Measurements from ENCODE around the gene GPHN. TPM values are rescaled to one million over a fixed set of nuclear protein-coding genes. Genes with fewer than 3 reads are reported as not detected.

GPHN gene
- total RNA-seq, 4 donors from 2014 or later = 9.1 to 21.1 (median 15.9) TPM

DNA sequence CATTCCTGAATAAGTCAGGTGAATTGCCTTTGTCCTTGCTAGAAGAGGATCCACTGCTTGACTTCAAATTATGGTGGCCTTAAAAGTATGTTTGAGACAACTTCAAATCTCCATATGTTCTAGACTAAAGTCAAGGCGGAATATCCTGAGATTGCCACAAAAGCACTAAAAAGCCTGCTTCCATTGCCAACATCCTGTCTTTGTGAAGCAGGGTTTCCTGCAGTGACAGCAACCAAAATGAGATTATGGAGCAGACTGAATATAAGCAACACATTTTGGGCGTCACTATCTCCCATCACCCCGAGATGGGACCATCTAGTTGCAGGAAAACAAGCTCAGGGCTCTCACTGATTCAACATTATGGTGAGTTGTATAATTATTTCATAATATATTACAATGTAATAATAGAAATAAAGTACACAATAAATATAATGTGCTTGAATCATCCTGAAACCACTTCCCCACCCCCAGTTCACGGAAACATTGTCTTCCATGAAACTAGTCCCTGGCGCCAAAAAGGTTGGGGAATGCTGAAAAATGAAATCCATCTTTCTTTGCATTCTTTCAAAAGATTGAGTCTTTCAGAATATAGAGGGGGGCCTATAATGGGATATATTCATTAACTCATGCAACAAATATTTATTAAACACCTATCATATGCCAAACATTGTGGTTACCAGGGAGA lies 143.7 kb downstream of the GPHN start:
- intact Hi-C loops (cut with DNase I) = no loop called here
- Histone ChIP-seq H3K9me3 (peaks cover 0 to 4% (median 0%) of the 10 kb centered on the region in 4 donors), H3K4me3 (no peak overlapping the region), H3K27ac (replicated peaks in 1 of 4) (no peak overlapping the region), H3K4me1 (peaks cover 6 to 17% (median 9%) of the 10 kb centered on the region in 4 donors), H3K36me3 (no peaks in the 10 kb centered on the region), H3K27me3 (no peaks in the 10 kb centered on the region)
- TF ChIP-seq EP300 (IDR thresholded peaks at IDR 0.05) = no peak
- TF ChIP-seq, protein P1, sequence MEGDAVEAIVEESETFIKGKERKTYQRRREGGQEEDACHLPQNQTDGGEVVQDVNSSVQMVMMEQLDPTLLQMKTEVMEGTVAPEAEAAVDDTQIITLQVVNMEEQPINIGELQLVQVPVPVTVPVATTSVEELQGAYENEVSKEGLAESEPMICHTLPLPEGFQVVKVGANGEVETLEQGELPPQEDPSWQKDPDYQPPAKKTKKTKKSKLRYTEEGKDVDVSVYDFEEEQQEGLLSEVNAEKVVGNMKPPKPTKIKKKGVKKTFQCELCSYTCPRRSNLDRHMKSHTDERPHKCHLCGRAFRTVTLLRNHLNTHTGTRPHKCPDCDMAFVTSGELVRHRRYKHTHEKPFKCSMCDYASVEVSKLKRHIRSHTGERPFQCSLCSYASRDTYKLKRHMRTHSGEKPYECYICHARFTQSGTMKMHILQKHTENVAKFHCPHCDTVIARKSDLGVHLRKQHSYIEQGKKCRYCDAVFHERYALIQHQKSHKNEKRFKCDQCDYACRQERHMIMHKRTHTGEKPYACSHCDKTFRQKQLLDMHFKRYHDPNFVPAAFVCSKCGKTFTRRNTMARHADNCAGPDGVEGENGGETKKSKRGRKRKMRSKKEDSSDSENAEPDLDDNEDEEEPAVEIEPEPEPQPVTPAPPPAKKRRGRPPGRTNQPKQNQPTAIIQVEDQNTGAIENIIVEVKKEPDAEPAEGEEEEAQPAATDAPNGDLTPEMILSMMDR (IDR thresholded peaks at IDR 0.05) = no peak
- no peak for TF ChIP-seq POLR2AphosphoS5 (IDR thresholded peaks at IDR 0.05)
- TF ChIP-seq POLR2A (IDR thresholded peaks at IDR 0.05; ENCODE audit: low read depth) = no peak
- DNase-seq (ENCODE audit: extremely low spot score) = no peak
- WGBS = 92% methylated on average over 5 of the region's 5 CpGs

DNA sequence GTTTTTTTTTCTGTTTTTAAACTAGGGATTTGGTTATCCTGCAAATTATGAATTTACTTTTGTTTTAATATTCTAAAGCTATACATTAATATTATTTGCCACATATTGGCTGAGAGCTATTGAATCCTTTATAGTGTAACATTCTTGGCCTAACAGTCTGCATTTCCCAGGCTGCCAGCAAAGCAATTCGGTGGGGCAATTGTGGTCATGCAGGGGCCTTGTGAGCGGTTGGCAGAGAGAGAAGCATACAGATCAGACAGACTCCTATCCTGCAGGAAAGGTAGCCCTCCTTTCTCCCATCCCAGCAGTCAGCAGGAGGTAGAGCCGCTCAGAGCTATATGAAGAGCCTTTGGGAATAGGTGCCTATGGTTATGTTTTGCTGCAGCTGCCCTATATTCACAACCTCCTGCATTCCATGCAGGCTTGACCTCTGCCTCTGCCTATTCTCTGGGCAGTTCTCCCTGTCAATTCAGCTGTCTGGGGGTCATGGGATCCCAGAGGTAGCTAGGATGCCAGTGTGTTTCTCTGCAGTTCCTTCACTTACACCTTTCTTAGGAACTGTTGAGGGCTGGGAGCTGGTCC lies 144.7 kb downstream of the GPHN start:
- H3K4me1 ChIP-seq = peaks cover 6 to 17% (median 9%) of the 10 kb centered on the region in 4 donors
- H3K27me3 ChIP-seq = no peaks in the 10 kb centered on the region
- TF ChIP-seq, protein P1 (IDR thresholded peaks at IDR 0.05) = no peak
- TF ChIP-seq EP300 (IDR thresholded peaks at IDR 0.05) (no peak), POLR2A (IDR thresholded peaks at IDR 0.05; ENCODE audit: low read depth) (no peak), POLR2AphosphoS5 (IDR thresholded peaks at IDR 0.05) (no peak)
- H3K36me3 ChIP-seq = no peaks in the 10 kb centered on the region
- no peak overlapping the region for H3K4me3 ChIP-seq
- no peak for DNase-seq (ENCODE audit: extremely low spot score)
- WGBS = 82% methylated on average over 3 of the region's 3 CpGs
- peaks cover 0 to 13% (median 5%) of the 10 kb centered on the region in 4 donors for H3K9me3 ChIP-seq
- intact Hi-C loops (cut with DNase I) = no loop called here
- H3K27ac ChIP-seq (replicated peaks in 1 of 4) = no peak overlapping the region

DNA sequence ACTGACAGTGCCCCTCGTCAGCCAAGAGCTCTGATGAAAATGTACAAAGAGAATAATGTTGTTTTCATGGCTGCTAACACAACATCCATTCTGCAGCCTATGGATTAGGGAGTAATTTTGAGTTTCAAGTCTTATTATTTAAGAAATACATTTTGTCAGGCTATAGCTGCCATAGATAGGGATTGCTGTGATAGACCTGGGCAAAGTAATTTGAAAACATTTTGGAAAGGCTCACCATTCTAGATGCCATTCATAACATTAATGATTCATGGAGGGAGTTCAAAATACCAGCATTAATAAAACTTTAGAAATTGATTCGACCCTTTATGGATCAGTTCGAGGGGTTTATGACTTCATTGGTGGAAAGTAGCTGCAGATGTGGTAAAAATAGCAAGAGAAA lies 149.8 kb downstream of the GPHN start:
- intact Hi-C loops (cut with DNase I) = no loop called here
- H3K27ac ChIP-seq (replicated peaks in 1 of 4) = no peak overlapping the region
- TF ChIP-seq, protein P1 (IDR thresholded peaks at IDR 0.05) = no peak
- TF ChIP-seq EP300 (IDR thresholded peaks at IDR 0.05) = no peak
- no peak for TF ChIP-seq POLR2A (IDR thresholded peaks at IDR 0.05; ENCODE audit: low read depth)
- TF ChIP-seq POLR2AphosphoS5 (IDR thresholded peaks at IDR 0.05) = no peak
- H3K36me3 ChIP-seq = no peaks in the 10 kb centered on the region
- H3K4me3 ChIP-seq = no peak overlapping the region
- H3K9me3 ChIP-seq = peaks cover 0 to 18% (median 12%) of the 10 kb centered on the region in 4 donors
- WGBS = 95% methylated on average over 3 of the region's 3 CpGs
- no peaks in the 10 kb centered on the region for H3K27me3 ChIP-seq
- no peak for DNase-seq (ENCODE audit: extremely low spot score)
- H3K4me1 ChIP-seq = peaks cover 2 to 4% (median 2%) of the 10 kb centered on the region in 4 donors

DNA sequence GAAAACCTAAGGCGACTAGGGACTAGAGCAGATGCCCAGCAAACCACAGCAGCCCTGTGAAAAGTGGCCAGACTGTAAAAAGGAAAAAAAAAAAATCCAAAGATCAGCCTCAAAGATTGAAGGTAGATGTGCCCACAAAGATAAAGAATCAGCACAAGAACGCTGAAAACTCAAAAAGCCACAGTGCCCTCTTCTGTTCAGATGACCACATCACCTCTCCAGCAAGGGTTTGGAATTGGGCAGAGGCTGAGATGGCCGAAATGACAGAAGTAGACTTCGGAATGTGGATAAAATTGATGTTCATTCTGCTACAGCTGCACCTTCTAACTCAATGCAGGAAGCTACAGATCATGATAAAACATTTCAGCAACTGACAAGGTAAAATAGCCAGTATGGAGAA lies 154.4 kb downstream of the GPHN start:
- Histone ChIP-seq H3K4me3 (no peak overlapping the region), H3K27me3 (no peaks in the 10 kb centered on the region), H3K27ac (replicated peaks in 1 of 4) (no peak overlapping the region), H3K4me1 (no peaks in the 10 kb centered on the region), H3K36me3 (no peaks in the 10 kb centered on the region), H3K9me3 (peaks cover 0 to 9% (median 7%) of the 10 kb centered on the region in 4 donors)
- no peak for TF ChIP-seq POLR2A (IDR thresholded peaks at IDR 0.05; ENCODE audit: low read depth)
- TF ChIP-seq, protein P1 (IDR thresholded peaks at IDR 0.05) = peak in 2 of 3 experiments; percentile 18 to 33
- TF ChIP-seq EP300 (IDR thresholded peaks at IDR 0.05) = no peak
- intact Hi-C loops (cut with DNase I) = no loop called here
- 71% methylated on average over 4 of the region's 4 CpGs for WGBS
- no peak for DNase-seq (ENCODE audit: extremely low spot score)

All from esophagus muscularis mucosa (tissue), 4 donors.